ENCODE results near the gene FAM83D. TPM values are rescaled to one million over a fixed set of nuclear protein-coding genes. Genes with fewer than 3 reads are reported as not detected.

The FAM83D gene
- total RNA-seq, 1 experiment from 2014 or later: 48.1 TPM

- H3K27me3 Mint-ChIP-seq (ENCODE audit: low read depth): no peaks in the 10 kb centered on the region; the same call in none of the 2 replicates
- Histone ChIP-seq H2BK5ac (ENCODE audit: insufficient read length, low read length) (no peak overlapping the region), H4K5ac (ENCODE audit: insufficient read length, low read depth, low read length) (no peak overlapping the region), H3K9me3 (ENCODE audit: control insufficient read depth, low read depth, low read length) (no peaks in the 10 kb centered on the region), H2AK5ac (ENCODE audit: insufficient read length, low read length) (no peak overlapping the region), H3K23ac (ENCODE audit: insufficient read length, low read depth, low read length) (no peak overlapping the region), H2BK15ac (ENCODE audit: low read depth, low read length) (no peak overlapping the region), H3K9ac (ENCODE audit: extremely low read depth, insufficient read length, low read length) (no peak overlapping the region), H4K20me1 (ENCODE audit: control insufficient read depth, insufficient read depth, insufficient read length) (no peaks in the 10 kb centered on the region), H2BK12ac (ENCODE audit: insufficient read length, low read depth, low read length) (no peak overlapping the region), H2BK20ac (ENCODE audit: low read depth, low read length, poor library complexity, severe bottlenecking) (no peak overlapping the region), H3T11ph (ENCODE audit: low read length) (no peak overlapping the region), H3K23me2 (ENCODE audit: insufficient read length, low read depth, low read length, poor library complexity, severe bottlenecking) (peaks cover 4% of the 10 kb centered on the region), H3K4ac (ENCODE audit: low read depth, low read length) (no peak overlapping the region), H4K8ac (replicated peaks; ENCODE audit: insufficient read length, low read depth, low read length) (no peak overlapping the region), H3K27ac (ENCODE audit: insufficient read length, low read depth, low read length) (no peak overlapping the region), H3K27me3 (ENCODE audit: insufficient read depth, low read length) (no peaks in the 10 kb centered on the region), H3K14ac (ENCODE audit: insufficient read depth, low read length) (no peak overlapping the region), H3K18ac (ENCODE audit: insufficient read length, low read depth, low read length) (no peak overlapping the region), H2AFZ (ENCODE audit: low read length) (no peak overlapping the region), H3K4me2 (ENCODE audit: insufficient read depth, insufficient read length, low read length) (no peak overlapping the region), H3K56ac (ENCODE audit: insufficient read length, low read depth, low read length) (no peak overlapping the region), H2BK120ac (ENCODE audit: low read depth, low read length, poor library complexity, severe bottlenecking) (no peak overlapping the region), H3K4me1 (ENCODE audit: insufficient read depth, low read length) (peaks cover 2% of the 10 kb centered on the region; the same call in 1 of the 2 replicates), H3K79me2 (ENCODE audit: insufficient read depth, low read length) (peaks cover 24% of the 10 kb centered on the region), H3K79me1 (ENCODE audit: insufficient read depth, low read depth, low read length, poor library complexity, severe bottlenecking) (peaks cover 2% of the 10 kb centered on the region), H4K91ac (ENCODE audit: insufficient read length, low read depth, low read length) (no peak overlapping the region)
- no peak overlapping the region for H3K4me3 Mint-ChIP-seq
- no peak for DNase-seq
- WGBS (ENCODE audit: extremely low coverage, insufficient read length, low lambda C conversion rate): no CpG with 5 or more reads among the region's 2 CpGs
- H3K4me1 Mint-ChIP-seq: peaks cover 16 to 18% of the 10 kb centered on the region in 2 experiments
- peaks cover 0 to 2% of the 10 kb centered on the region in 2 experiments; a peak in 1 of 5 replicates for H3K9me3 Mint-ChIP-seq
- H3K36me3 Mint-ChIP-seq (ENCODE audit: insufficient read depth in 1 of 3, low read depth in 3 of 3): peaks cover 10 to 14% (median 12%) of the 10 kb centered on the region in 3 experiments; a peak in 6 of 7 replicates
- H3K27ac Mint-ChIP-seq: no peak overlapping the region
- TF ChIP-seq CTCF (conservative IDR thresholded peaks at IDR 0.05): no peak
Measured at GRCh38 chr20:38924718-38925117, 1.5 kb upstream of the FAM83D start.
